Medulla oblongata (tissue), 1 donor: ENCODE results near the gene WFDC10A.
"Not testable (repeated sequence)": the region's sequence is repeated elsewhere in the genome, so short reads cannot be mapped to it uniquely, and the experiment has no call there.

ENCODE experiments used
- DNase-seq: peaks from one replicate; pipeline ENCODE4 v3.0.0-alpha.2; 2015; ENCODE audit errors: extremely low spot score

The WFDC10A gene

DNA sequence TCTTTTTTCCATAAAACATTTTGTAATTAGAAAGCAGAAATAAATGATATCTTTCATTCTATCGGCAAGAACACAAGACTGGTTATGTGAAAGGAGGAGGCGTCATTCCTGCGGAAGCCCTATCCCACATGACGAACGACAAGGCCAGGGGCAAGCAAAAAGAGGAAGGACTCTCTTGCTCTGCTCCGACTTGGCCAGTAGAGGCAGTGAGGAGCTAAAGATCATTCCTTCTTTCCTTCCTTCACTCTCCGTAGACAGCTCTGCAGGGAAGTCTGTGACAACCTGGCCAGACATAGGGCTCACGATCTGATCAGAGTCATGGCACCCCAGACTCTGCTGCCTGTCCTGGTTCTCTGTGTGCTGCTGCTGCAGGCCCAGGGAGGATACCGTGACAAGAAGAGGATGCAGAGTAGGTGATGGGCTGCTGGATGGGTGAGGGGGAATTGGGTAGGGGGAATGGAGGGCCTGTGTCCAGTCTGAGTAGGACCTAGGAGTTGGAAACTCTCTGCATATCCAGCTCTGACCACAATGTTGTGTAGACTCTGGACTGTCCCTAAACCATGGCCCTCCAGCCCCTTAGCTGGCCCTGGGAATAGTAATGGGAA is at the start of gene WFDC10A:
Gene WFDC10A, plus strand, starts transcription at position 244 of the 605 bp plus-strand sequence. Its CDS starts 75 bp downstream, at position 319.
- peak; percentile 56 for DNase-seq

DNA sequence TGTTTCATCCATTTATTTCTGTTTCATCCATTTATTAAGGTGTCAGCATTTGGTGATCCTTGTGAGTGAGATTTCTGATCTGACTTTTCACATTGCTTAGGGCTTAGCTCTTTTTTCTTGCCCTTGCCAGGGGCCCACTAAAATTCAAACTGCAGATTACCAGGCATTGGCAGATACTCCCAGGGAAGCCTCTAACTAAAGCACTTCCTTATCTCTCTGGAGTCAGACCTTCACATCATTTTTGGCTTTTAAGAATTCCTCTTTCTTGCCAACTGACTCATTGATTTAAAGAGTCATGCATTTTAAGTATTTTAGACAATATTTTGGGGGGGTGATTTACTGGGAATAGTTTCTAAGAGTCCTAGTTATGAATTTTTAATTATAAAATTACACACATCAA is 47.8 kb upstream of the WFDC10A start:
- no peak for DNase-seq

DNA sequence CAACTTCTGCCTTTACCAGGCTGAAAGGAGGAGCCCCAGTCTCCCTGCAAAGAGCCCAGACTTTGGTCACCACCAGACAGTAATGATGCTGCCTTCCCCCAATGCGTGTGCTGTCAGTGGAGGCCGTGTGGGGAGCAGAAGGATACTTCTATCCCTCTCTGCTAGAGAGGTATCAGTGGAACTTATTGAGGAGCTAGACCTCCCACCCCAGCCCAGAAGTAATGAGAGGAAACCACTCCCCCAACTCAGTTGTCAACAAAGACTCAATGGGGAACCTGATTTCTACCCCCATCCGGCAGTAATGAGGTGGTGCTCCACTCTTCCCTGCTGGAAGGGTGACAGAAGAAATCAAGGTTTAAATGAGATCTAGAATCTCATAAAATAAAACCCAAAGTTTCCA is 46.0 kb upstream of the WFDC10A start:
- no peak for DNase-seq

DNA sequence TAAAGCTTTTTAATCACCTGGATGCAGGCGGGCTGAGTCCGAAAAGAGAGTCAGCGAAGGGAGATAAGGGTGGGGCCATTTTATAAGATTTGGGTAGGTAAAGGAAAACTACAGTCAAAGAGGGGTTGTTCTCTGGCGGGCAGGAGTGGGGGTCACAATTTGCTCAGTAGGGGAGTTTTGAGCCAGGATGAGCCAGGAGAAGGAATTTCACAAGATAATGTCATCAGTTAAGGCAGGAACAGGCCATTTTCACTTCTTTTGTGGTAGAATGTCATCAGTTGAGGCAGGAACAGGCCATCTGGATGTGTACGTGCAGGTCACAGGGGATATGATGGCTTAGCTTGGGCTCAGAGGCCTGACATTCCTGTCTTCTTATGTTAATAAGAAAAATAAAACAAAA is 45.2 kb upstream of the WFDC10A start:
- DNase-seq = not testable (repeated sequence)

DNA sequence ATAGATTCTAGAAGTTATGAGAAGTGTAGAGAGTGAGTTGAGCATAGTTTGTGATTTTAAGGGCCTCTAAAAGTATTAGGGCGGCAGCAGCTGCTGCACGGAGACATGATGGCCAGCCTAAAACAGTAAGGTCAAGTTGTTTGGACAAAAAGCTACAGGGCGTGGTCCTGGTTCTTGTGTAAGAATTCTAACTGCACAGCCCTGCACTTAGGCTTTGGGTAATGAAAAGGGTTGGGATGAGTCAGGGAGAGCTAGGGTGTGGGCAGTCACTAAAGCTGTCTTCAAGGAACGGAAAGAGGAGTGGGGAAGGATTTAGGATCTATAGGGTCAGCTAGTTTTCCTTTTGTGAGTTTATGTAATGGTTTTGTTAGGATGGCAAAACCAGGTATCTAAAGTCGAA is 43.6 kb upstream of the WFDC10A start:
- not testable (repeated sequence) for DNase-seq

DNA sequence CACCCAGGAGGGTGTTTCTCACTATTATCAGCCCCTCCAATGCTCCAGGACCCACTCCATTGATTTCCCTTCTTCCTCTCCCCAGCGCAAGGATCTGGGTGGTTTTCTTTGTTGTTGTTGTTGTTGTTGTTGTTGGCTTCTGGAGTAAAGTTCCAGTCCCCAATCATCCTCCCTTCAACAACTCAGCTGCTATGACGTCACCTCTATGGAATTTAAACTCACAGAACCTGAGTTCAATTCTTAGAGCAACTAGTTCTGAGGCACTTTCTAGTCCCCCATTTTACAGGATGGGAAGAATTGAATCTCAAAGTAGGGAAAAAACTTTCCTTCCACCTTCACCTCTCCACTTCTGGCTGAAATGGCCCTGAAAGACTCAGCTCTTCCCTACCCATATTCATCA is 40.7 kb upstream of the WFDC10A start:
- no peak for DNase-seq

DNA sequence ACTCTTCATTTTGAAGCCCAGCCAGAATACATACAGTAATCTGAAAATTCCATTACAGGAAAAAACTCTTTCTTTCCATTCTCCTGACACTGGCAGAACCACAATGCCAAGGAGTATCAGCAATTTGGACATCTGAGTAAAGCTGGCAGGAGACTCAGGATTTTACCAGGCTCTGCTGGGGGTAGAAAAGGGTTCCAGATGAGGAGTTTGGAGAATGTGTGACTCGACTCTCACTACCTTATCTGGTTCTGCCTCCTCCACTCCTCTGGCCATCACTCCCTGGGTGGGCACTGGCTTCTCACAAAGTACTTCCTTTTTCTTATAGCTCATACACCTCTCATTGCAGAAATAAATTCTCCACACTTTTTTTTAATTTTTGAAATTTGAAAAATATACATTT is 39.8 kb upstream of the WFDC10A start:
- DNase-seq = no peak

DNA sequence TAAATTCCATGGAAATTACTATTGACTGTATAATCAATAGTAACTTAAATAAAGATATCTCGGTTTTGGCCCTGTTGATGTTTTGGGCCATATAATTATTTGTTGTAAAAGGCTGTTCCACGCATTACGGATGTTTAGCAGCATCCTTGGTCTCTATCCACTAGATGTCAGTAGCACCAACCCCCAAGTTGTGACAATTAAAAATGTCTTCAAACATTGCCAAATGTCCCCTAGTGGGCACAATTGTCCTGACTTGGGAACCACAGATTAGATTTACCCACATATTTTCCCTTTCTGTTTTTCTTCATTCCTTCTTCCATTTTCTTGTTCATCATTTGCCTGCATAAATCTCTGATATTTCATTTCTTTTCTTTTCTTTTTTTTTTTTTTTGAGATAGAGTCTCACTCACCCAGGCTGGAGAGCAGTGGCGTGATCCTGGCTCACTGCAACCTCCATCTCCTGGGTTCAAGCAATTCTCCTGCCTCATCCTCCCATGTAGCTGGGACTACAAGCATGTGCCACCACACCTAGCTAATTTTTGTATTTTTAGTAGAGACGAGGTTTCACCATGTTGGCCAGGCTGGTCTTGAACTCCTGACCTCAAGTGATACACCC is 36.9 kb upstream of the WFDC10A start:
- DNase-seq = peak; percentile 18

DNA sequence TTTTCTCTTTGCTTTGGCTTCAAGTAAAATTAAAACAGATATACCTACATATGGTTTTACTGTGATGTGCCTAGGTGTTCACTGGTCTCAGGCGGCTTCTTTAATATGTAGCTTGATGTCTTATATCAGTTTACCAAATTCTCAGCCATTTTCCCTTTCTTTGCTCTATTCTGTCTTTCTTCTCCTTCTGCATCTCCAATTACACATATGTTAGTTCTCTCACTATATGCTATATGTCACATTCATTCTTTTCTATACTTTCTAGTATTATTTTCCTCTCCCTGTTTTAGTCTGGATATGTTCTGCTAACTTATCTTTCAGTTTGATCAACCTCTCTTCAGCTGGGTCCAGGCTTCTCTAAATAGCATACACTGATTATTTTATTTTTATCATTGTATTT is 36.0 kb upstream of the WFDC10A start:
- DNase-seq = no peak

DNA sequence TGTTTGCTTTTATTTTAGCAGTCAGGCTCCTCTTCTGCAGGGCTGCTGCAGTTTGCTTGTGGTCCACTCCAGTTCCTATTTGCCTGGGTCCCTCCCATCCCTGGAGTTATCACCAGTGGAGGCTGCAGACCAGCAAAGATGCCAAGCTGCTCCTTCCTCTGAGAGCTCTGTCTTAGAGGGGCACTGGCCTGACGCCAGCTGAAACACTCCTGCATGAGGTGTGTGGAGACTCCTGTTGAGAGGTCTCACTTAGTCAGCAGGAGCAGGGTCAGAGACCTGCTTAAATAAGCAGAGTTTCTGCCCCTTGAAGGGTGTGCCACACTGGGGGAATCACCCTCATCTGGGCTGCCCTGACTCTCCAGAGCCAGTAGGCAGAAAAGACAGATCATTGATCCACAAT is 34.3 kb upstream of the WFDC10A start:
- no peak for DNase-seq

DNA sequence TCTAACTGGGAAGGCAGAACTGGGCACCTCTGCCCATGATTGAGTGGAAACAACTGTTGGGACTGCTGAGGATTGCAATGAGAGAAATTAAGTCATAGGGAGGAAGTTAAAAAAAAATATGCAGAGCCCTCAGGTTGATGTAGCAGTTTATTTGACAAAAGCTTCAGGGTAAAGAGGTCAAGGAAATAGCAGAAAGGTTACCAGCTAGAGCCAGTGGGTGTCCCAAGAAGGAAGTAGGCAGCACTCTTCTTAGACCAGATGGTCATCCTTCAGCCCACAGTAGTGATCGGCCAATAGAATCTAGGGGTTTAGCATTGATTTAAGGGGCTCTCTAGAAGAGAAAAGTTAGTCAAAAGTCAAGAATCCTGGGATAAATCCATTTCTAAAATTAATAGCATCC is 21.7 kb upstream of the WFDC10A start:
- DNase-seq = no peak

DNA sequence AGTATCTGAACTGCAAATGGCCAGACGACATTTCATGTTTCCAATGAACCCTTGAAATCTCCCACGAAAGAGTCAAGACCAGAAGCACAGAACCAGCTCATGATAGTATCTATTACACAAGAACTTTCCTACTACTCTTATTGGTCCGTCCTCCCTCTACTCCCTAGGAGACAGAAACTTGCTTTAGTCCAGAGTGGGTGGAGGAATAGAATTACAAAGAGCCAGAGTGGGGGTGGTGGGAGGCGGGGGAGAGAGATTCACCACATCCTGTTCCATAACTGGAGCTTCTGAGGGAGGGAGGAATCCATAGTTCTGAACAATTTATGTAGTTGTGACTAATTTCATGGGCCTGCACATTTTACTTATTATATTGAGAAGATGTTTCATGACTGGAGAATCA is 18.5 kb upstream of the WFDC10A start:
- DNase-seq = no peak

DNA sequence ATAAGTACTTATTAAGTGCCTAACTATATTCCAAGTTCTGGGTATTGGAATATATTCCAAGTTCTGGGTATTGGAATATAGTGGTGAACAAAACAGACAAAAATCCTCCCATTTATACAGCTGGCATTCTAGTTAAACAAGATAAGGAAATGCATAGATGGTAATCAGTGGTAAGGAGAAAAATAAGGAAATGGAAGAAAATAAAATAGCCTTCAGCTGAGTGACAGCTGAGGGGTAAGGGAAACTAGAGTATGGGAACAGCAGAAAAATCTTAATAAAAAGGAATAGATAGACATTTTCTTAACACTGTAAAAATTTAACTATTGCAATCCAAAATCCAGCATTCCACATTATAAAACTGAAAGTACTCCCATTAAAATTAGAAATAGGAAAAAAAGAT is 17.2 kb upstream of the WFDC10A start:
- no peak for DNase-seq

DNA sequence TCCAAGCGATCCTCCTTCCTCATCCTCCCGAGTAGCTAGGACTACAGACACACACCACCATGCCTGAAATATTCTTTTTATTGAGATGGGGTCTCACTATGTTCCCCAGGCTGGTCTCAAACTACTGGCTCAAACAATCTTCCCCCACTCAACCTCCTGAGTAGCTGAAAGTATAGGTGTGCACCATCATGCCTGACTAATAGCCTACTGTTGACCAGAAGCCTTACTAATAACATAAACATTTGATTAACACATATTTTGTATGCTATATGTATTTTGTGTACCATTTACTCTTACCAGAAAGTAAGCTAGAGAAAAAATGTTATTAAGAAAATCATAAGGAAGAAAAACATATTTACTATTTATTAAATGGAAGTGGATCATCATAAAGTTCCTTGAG is 11.9 kb upstream of the WFDC10A start:
- DNase-seq = no peak

DNA sequence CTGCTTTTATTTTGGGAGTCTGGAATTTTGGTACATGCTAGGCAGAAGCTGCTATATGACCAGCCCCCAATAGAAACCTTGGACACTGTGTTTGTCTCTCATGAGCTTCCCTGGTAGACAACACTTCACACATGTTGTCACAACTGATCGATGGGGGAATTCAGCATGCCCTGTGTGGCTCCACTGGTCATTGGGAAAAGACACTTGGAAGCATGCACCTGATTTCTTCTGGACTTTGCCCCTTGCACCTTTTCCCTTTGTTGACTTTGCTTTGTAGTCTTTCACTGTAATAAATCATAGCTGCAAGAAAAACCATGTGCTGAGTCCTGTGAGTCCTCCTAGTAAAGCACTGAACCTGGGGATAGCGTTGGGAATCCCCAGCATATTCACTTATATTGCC is 7.9 kb upstream of the WFDC10A start:
- DNase-seq = no peak

DNA sequence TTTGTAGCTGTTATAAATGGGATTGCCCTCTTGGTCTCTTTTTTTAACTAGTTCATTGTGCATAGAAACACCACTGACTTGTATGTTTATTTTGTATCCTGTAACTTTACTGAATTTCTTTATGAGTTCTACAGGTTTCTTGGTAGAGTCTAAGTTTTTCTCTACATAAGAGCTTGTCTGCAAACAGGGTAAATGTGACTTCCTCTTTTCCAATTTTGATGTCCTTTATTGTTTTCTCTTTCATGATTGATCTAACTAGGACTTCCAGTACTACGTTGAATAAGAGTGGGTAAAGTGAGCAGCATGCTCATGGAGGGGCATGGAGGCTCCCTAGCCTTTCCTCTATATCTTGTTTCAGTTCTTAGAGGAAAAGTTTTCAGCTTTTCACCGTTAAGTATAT is 3.0 kb upstream of the WFDC10A start:
- DNase-seq = no peak

DNA sequence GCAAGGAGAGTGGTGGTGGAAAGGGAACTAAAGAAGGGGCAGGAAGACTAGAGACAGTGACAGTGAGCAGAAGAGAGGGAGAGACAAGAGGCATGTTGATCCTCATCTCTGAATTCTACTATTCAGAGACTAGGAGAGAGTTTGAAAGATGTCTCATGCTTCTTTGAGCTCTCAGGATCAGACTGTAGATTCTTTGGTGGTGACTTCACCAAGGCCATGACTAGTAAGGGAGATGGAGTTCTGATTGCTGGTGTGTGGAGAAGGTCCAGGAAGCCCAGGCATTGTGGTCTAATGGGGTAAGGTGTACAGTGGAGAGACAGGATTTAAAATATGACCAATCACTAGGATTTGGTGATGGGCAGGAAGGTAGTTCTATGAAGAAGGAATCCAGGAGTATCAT is 832 bp downstream of the WFDC10A start:
- no peak for DNase-seq

DNA sequence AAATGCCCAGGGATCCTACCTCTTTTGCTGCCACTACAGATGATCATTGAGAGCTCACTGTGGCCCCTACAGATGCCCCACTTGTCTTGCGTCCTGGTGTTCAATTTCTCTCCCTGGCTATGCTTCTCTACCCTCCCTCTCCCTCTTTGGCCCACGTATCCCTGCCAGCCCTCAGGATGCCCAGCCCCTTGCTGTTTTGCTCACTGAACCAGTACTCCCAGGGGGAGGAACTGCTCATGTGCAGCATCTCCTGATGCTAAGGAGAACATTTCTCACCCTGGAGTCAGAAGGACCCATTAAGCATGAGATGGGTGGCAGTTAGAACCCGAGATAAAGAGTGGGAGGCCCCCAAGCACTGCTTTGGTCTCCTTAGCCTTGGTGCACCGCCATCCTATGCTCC is 1.6 kb downstream of the WFDC10A start, which contains the start of gene WFDC9:
Gene WFDC9, minus strand, starts transcription at position 101 of the 400 bp plus-strand sequence. CDS start 21,103 bp downstream, outside the sequence.
- DNase-seq = no peak

DNA sequence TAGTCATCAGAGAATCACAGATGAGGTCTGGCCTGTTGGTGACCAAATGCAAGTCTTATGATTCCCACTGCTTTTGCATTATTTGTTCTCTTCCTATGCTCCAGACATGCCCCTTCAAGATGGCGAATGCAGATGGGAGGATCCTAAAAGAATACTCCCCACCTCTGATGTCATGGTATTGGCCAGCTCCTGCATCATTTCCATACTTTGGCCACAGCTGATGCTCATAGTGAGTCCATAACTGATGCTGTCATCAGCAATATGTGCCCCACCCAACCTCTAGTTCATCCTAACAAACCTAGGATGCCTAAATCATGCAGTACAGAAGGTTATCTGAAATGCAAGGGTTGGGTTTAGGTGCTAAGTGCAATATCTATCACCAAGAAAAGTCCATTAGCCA is 7.0 kb downstream of the WFDC10A start:
- no peak for DNase-seq

DNA sequence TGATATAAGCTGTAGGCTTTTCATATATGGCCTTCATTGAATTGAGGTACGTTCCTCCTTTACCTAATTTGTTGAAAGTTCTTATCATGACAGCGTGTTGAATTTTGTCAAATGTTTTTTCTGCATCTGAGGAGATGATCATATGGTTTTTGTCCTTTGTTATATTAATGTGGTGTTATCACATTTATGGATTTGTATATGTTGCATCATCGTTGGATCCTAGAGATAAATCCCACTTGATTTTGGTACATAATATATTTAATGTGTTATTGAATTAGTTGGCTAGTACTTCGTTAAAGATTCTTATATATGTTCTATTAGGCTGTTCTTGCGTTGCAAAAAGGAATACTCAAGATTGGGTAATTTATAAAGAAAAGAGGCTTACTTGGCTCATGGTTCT is 10.1 kb downstream of the WFDC10A start:
- no peak for DNase-seq

DNA sequence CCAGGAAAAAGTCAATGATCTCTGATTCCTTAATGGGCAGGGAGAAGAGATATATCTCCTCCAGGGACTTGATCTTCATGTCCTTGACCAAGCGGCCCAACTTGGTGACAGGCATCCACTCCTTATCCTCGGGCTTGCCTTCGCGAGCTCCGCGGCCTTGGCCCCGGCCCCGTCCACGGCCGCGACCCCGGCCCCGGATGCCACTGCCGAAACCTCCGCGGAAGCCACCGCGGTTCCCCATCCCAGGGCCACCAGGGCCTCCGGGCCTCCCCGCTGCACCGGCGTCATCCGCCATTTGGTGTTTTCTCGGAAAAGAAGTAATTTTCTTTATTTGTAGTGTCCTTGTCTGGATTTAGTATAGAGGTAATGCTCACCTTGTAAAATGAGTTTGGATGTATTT is 11.5 kb downstream of the WFDC10A start:
- DNase-seq = not testable (repeated sequence)

DNA sequence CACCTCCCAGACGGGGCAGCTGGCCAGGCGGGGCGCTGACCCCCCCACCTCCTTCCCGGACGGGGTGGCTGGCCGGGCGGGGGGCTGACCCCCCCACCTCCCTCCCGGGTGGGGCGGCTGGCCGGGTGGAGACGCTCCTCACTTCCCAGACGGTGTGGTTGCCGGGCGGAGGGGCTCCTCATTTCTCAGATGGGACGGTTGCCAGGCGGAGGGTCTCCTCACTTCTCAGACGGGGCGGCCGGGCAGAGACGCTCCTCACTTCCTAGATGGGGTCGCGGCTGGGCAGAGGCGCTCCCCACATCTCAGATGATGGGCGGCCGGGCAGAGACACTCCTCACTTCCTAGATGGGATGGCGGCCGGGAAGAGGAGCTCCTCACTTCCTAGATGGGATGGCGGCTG is 16.3 kb downstream of the WFDC10A start:
- DNase-seq = not testable (repeated sequence)

DNA sequence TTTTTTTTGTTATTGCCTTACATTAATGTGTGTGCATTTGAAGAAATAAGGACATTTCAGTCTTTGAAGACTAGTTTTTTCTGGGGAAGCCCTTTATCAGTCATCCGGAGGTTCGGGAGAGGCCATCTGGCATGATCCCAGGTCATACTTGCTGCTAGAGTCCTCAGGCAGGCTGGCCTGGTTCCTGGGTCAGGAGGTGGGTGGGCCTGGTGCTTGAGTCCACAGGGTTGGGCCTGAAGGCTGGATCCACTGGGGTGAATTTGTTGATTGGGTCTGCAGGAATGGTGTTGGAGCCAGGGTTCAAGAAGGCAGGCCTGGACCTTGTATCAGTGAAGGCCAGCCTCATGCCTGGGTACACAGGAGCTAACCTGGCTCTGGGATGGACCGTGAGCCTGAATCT is 17.3 kb downstream of the WFDC10A start:
- DNase-seq = no peak
